GM18520 (cell line): Measurements from ENCODE around the gene TAC4.

Source experiments
- ATAC-seq: cut with Tn5 transposase; IDR thresholded peaks from one replicate; pipeline ENCODE4 v1.9.1; 2021; ENCODE audit not compliant: unreplicated experiment

Gene TAC4

GRCh38 chr17:49873466-49873865 is 25.6 kb upstream of the TAC4 start:
- ATAC-seq, result no peak

- ATAC-seq, result no peak
Observed at GRCh38 chr17:49872754-49873377, 25.0 kb upstream of the TAC4 start.

GRCh38 chr17:49871211-49871610 is 23.3 kb upstream of the TAC4 start:
- ATAC-seq, result no peak

GRCh38 chr17:49870298-49870697 is 22.4 kb upstream of the TAC4 start:
- ATAC-seq, result no peak

- no peak for ATAC-seq
Observed at GRCh38 chr17:49869038-49869374, 21.1 kb upstream of the TAC4 start.

GRCh38 chr17:49866882-49867413 is 19.1 kb upstream of the TAC4 start:
- no peak for ATAC-seq

GRCh38 chr17:49866019-49866380 is 18.1 kb upstream of the TAC4 start:
- ATAC-seq, result no peak

- no peak for ATAC-seq
Observed at GRCh38 chr17:49862781-49863331, 15.0 kb upstream of the TAC4 start.

- ATAC-seq, result no peak
Observed at GRCh38 chr17:49861150-49861884, 13.4 kb upstream of the TAC4 start.

- ATAC-seq, result no peak
Observed at GRCh38 chr17:49859991-49860953, 12.4 kb upstream of the TAC4 start.

- ATAC-seq, result no peak
Observed at GRCh38 chr17:49858796-49859195, 10.9 kb upstream of the TAC4 start.

- ATAC-seq, result no peak
Observed at GRCh38 chr17:49854126-49854525, 6.3 kb upstream of the TAC4 start.

GRCh38 chr17:49853470-49854015 is 5.7 kb upstream of the TAC4 start:
- no peak for ATAC-seq

- ATAC-seq, result no peak
Observed at GRCh38 chr17:49851387-49852291, 3.8 kb upstream of the TAC4 start.

- no peak for ATAC-seq
Observed at GRCh38 chr17:49850772-49851386, 3.0 kb upstream of the TAC4 start.

GRCh38 chr17:49850218-49850610 is 2.3 kb upstream of the TAC4 start:
- ATAC-seq, result no peak

- no peak for ATAC-seq
Observed at GRCh38 chr17:49848739-49849138, 870 bp upstream of the TAC4 start.

- no peak for ATAC-seq
Observed at GRCh38 chr17:49846938-49847712, 744 bp downstream of the TAC4 start.

GRCh38 chr17:49845321-49845720 is 2.5 kb downstream of the TAC4 start:
- no peak for ATAC-seq
